Liver (tissue), 9 donors: ENCODE data around the gene SYNDIG1. TPM values are rescaled to one million over a fixed set of nuclear protein-coding genes. Genes with fewer than 3 reads are reported as not detected.

Experiments used
- DNase-seq: peaks from one replicate; pipeline ENCODE4 v3.0.0-alpha.2; 2017; ENCODE audit warnings: low spot score
- H3K27ac ChIP-seq, 2 donors: one replicate each; pipeline ENCODE4 v1.7.0; 2013; ENCODE audit warnings: inconsistent platforms in 2 of 2, low read length in 2 of 2, control low read depth in 1 of 2, low read depth in 1 of 2, mild to moderate bottlenecking in 1 of 2
- H3K27me3 ChIP-seq, 4 donors: one replicate each; pipeline versions ENCODE4 v1.6.1 to v1.7.0; 2013; ENCODE audit warnings: low read length in 3 of 4, inconsistent platforms in 1 of 4, mild to moderate bottlenecking in 1 of 4, moderate library complexity in 1 of 4; ENCODE audit not compliant: control insufficient read depth in 4 of 4, insufficient read depth in 4 of 4
- H3K36me3 ChIP-seq, 4 donors: one replicate each; pipeline versions ENCODE4 v1.6.1 to v1.7.0; 2013; ENCODE audit warnings: low read length in 3 of 4, mild to moderate bottlenecking in 3 of 4, low read depth in 1 of 4, moderate library complexity in 1 of 4; ENCODE audit not compliant: control insufficient read depth in 4 of 4, insufficient read depth in 3 of 4
- H3K4me1 ChIP-seq, 4 donors: one replicate each; pipeline versions ENCODE4 v1.6.1 to v1.7.0; 2013; ENCODE audit warnings: low read length in 3 of 4, mild to moderate bottlenecking in 3 of 4, moderate library complexity in 1 of 4; ENCODE audit not compliant: control insufficient read depth in 4 of 4, insufficient read depth in 4 of 4
- H3K4me3 ChIP-seq, 3 donors: one replicate each; pipeline versions ENCODE4 v1.6.1 to v1.7.0; 2013; ENCODE audit warnings: low read length in 3 of 3, control low read depth in 1 of 3, low read depth in 1 of 3, mild to moderate bottlenecking in 1 of 3
- H3K9ac ChIP-seq, 2 donors: one replicate each; pipeline ENCODE4 v1.7.0; 2013; ENCODE audit warnings: low read length in 2 of 2, mild to moderate bottlenecking in 2 of 2, moderate library complexity in 2 of 2, control low read depth in 1 of 2, low read depth in 1 of 2
- H3K9me3 ChIP-seq, 4 donors: one replicate each; pipeline versions ENCODE4 v1.6.1 to v1.7.0; 2013; ENCODE audit warnings: low read length in 3 of 4; ENCODE audit not compliant: control insufficient read depth in 4 of 4
- EGR1 ChIP-seq, 2 donors: IDR thresholded peaks; 2 replicates each; pipeline ENCODE4 v1.6.1; 2016 to 2018; ENCODE audit warnings: antibody characterized with exemption in 2 of 2, low read depth in 2 of 2
- FOXA2 ChIP-seq: IDR thresholded peaks from 2 replicates; pipeline ENCODE4 v1.6.1; 2016; ENCODE audit warnings: antibody characterized with exemption
- GABPA ChIP-seq, 2 donors: IDR thresholded peaks in 1 of 2; conservative IDR thresholded peaks in 1 of 2; 2 replicates each; pipeline ENCODE4 v1.6.1; 2016; ENCODE audit warnings: antibody characterized with exemption in 2 of 2, mild to moderate bottlenecking in 1 of 2, moderate library complexity in 1 of 2
- HNF4A ChIP-seq, 2 donors: conservative IDR thresholded peaks; 2 replicates each; pipeline ENCODE4 v1.6.1; 2016; ENCODE audit warnings: antibody characterized with exemption in 2 of 2, mild to moderate bottlenecking in 2 of 2
- JUND ChIP-seq, 2 donors: IDR thresholded peaks; 2 replicates each; pipeline ENCODE4 v1.6.1; 2016; ENCODE audit warnings: antibody characterized with exemption in 2 of 2
- NR2F2 ChIP-seq: IDR thresholded peaks from 2 replicates; pipeline ENCODE4 v1.6.1; 2016; ENCODE audit warnings: antibody characterized with exemption
- YY1 ChIP-seq: IDR thresholded peaks from 2 replicates; pipeline ENCODE4 v1.6.1; 2016; ENCODE audit warnings: antibody characterized with exemption, mild to moderate bottlenecking
- WGBS: extraction: QIAGEN DNeasy Blood & Tissue Kit; methylation state at CpG from one replicate; pipeline ENCODE4 v1.1.7; 2013; 5-methylcytosine and 5-hydroxymethylcytosine counted together
- polyA plus RNA-seq, 2 donors: library from polyadenylated mRNA; stranded (reverse) in 1 of 2; unstranded in 1 of 2; fragments of 200-250 nt in 1 of 2; fragments of >200 nt in 1 of 2; fragmentation: Nextera tagmentation in 1 of 2; extraction: Ambion mirVana in 1 of 2; gene quantifications; one replicate each; pipeline versions ENCODE4 v1.2.1 to v1.2.3, GENCODE V29; 2013 to 2015
- total RNA-seq, 2 donors: library from RNA; depleted of rRNA; stranded (reverse); fragments of >200 nt; gene quantifications; one replicate each; pipeline ENCODE4 v1.2.3, GENCODE V29; 2014
- TF ChIP-seq, protein P1 (sequence below): IDR thresholded peaks from 2 replicates; pipeline ENCODE4 v1.6.1; 2016; ENCODE audit warnings: antibody characterized with exemption
- TF ChIP-seq, protein P2 (sequence below): IDR thresholded peaks from 2 replicates; pipeline ENCODE4 v1.6.1; 2016; ENCODE audit warnings: antibody characterized with exemption, mild to moderate bottlenecking
- TF ChIP-seq, protein P3 (sequence below): fragments of 150-350 bp; IDR thresholded peaks from 2 replicates; pipeline ENCODE4 v1.5.1; 2017; ENCODE audit warnings: improper control_type of control experiment, low read depth, low read length; ENCODE audit not compliant: missing input control
- TF ChIP-seq, protein P4 (sequence below): IDR thresholded peaks from 2 replicates; pipeline ENCODE4 v1.6.1; 2016; ENCODE audit warnings: antibody characterized with exemption
- donor health status: healthy.
- donor health status: healthy.
- donor health status: healthy.
- donor health status: healthy.
- donor health status: healthy.

The SYNDIG1 gene
- total and polyA plus RNA-seq, 4 donors, result 0.05 to 0.08 TPM; not detected in 2

DNA sequence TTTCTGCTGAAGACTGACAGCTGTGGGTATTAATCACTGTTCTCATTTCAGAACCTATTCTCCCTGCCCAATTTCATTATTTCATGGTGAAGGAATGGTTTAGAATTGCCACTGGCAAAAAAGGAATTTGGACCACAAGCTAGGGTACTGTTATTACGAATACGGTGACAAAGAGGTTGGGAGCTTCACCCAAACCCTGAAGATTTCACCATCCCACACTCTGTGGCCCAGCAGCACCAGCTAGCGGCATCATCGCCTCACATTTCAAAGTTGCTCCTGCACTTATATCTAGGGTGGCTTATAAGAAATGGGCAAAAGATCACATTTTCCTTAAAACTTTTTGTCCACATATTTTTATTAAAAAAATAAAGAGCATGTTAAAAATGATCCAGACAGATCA lies 236.1 kb downstream of the SYNDIG1 start:
- TF ChIP-seq, protein P1, sequence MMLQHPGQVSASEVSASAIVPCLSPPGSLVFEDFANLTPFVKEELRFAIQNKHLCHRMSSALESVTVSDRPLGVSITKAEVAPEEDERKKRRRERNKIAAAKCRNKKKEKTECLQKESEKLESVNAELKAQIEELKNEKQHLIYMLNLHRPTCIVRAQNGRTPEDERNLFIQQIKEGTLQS, result no peak
- TF ChIP-seq, protein P2, sequence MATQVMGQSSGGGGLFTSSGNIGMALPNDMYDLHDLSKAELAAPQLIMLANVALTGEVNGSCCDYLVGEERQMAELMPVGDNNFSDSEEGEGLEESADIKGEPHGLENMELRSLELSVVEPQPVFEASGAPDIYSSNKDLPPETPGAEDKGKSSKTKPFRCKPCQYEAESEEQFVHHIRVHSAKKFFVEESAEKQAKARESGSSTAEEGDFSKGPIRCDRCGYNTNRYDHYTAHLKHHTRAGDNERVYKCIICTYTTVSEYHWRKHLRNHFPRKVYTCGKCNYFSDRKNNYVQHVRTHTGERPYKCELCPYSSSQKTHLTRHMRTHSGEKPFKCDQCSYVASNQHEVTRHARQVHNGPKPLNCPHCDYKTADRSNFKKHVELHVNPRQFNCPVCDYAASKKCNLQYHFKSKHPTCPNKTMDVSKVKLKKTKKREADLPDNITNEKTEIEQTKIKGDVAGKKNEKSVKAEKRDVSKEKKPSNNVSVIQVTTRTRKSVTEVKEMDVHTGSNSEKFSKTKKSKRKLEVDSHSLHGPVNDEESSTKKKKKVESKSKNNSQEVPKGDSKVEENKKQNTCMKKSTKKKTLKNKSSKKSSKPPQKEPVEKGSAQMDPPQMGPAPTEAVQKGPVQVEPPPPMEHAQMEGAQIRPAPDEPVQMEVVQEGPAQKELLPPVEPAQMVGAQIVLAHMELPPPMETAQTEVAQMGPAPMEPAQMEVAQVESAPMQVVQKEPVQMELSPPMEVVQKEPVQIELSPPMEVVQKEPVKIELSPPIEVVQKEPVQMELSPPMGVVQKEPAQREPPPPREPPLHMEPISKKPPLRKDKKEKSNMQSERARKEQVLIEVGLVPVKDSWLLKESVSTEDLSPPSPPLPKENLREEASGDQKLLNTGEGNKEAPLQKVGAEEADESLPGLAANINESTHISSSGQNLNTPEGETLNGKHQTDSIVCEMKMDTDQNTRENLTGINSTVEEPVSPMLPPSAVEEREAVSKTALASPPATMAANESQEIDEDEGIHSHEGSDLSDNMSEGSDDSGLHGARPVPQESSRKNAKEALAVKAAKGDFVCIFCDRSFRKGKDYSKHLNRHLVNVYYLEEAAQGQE, result no peak
- TF ChIP-seq GABPA (IDR thresholded peaks at IDR 0.05 in 1 of 2, conservative IDR thresholded peaks at IDR 0.05 in 1 of 2) (no peak), NR2F2 (no peak), JUND (IDR thresholded peaks at IDR 0.05) (no peak), FOXA2 (no peak)
- Histone ChIP-seq H3K4me1 (no peaks in the 10 kb centered on the region), H3K9ac (no peak overlapping the region), H3K36me3 (no peaks in the 10 kb centered on the region), H3K27ac (no peak overlapping the region), H3K9me3 (no peaks in the 10 kb centered on the region), H3K27me3 (no peaks in the 10 kb centered on the region), H3K4me3 (no peak overlapping the region)
- 80% methylated on average over 4 of the region's 4 CpGs for WGBS
- DNase-seq, result no peak

DNA sequence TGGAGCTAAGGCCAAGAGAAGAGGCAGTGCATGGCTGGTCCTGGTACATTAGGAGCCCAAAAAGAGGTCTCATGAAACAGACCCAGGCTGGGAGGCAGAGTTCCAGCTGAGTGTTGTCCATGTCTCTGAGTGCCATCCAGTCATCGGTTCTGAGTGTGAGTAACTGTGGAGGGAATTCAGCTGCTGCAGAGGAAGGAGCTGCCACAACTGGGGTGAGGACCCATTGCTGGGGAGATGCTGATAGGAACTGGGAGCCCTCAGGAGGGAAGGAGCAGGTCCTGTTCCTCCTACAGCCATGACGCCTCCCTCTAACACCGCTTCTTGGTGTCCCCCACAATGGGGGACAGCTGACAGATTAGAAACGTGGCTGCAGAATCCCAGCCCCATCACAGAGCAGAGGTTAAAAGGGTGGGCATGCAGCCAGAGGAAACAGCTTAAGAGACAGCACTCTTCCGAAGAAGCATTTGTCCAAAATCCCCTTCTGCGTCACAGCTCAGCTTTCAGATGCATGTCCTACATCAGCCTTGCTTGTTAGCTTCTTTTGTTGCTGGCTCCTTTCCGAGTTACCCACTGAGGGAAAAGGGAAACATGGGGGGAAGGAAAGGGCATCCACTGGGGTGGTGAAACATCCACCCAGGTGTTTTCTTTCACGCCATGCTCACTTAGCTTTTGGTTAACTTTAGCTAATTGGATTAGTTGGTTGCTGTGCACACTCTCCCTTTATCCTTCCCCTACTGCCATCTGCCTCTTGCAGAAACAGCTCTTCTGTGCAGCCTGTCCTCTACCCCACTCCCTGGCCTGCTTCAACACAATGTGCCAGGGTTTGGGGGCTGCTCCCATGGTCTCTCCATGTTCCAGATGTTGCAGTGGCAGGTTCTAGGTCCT lies 239.2 kb downstream of the SYNDIG1 start:
- TF ChIP-seq FOXA2 (no peak), EGR1 (IDR thresholded peaks at IDR 0.05; ENCODE audit: low read depth in 2 of 2) (no peak), JUND (IDR thresholded peaks at IDR 0.05) (no peak), NR2F2 (no peak), YY1 (no peak), HNF4A (conservative IDR thresholded peaks at IDR 0.05) (no peak), GABPA (IDR thresholded peaks at IDR 0.05 in 1 of 2, conservative IDR thresholded peaks at IDR 0.05 in 1 of 2) (no peak)
- TF ChIP-seq, protein P3, sequence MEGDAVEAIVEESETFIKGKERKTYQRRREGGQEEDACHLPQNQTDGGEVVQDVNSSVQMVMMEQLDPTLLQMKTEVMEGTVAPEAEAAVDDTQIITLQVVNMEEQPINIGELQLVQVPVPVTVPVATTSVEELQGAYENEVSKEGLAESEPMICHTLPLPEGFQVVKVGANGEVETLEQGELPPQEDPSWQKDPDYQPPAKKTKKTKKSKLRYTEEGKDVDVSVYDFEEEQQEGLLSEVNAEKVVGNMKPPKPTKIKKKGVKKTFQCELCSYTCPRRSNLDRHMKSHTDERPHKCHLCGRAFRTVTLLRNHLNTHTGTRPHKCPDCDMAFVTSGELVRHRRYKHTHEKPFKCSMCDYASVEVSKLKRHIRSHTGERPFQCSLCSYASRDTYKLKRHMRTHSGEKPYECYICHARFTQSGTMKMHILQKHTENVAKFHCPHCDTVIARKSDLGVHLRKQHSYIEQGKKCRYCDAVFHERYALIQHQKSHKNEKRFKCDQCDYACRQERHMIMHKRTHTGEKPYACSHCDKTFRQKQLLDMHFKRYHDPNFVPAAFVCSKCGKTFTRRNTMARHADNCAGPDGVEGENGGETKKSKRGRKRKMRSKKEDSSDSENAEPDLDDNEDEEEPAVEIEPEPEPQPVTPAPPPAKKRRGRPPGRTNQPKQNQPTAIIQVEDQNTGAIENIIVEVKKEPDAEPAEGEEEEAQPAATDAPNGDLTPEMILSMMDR, result no peak
- TF ChIP-seq, protein P2, result no peak
- TF ChIP-seq, protein P1, result no peak
- TF ChIP-seq, protein P4, sequence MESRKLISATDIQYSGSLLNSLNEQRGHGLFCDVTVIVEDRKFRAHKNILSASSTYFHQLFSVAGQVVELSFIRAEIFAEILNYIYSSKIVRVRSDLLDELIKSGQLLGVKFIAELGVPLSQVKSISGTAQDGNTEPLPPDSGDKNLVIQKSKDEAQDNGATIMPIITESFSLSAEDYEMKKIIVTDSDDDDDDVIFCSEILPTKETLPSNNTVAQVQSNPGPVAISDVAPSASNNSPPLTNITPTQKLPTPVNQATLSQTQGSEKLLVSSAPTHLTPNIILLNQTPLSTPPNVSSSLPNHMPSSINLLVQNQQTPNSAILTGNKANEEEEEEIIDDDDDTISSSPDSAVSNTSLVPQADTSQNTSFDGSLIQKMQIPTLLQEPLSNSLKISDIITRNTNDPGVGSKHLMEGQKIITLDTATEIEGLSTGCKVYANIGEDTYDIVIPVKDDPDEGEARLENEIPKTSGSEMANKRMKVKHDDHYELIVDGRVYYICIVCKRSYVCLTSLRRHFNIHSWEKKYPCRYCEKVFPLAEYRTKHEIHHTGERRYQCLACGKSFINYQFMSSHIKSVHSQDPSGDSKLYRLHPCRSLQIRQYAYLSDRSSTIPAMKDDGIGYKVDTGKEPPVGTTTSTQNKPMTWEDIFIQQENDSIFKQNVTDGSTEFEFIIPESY, result no peak
- no peak overlapping the region for H3K9ac ChIP-seq
- H3K27me3 ChIP-seq, result peaks cover 0 to 3% (median 0%) of the 10 kb centered on the region in 4 donors
- no peaks in the 10 kb centered on the region for H3K4me1 ChIP-seq
- no peak overlapping the region for H3K27ac ChIP-seq
- H3K36me3 ChIP-seq, result no peaks in the 10 kb centered on the region
- no peak overlapping the region for H3K4me3 ChIP-seq
- DNase-seq, result peak; percentile 26
- WGBS, result 71% methylated on average over 8 of the region's 8 CpGs
- no peaks in the 10 kb centered on the region for H3K9me3 ChIP-seq
